Activated T-cell treated with anti-CD3 and anti-CD28 coated beads for 48 hours (primary cell): ENCODE results near the gene TBL1XR1.
A peak's percentile ranks its signal among the peaks of the same experiment; 100 is the strongest.
"Not testable (repeated sequence)": the region's sequence is repeated elsewhere in the genome, so short reads cannot be mapped to it uniquely, and the experiment has no call there.

Experiments used
- DNase-seq: peaks from one replicate; pipeline ENCODE4 v3.0.0-alpha.2; 2020; ENCODE audit warnings: low read depth

Gene TBL1XR1

GRCh38 chr3:177208223-177208622 is 10.9 kb upstream of the TBL1XR1 start:
- DNase-seq: no peak

DNA sequence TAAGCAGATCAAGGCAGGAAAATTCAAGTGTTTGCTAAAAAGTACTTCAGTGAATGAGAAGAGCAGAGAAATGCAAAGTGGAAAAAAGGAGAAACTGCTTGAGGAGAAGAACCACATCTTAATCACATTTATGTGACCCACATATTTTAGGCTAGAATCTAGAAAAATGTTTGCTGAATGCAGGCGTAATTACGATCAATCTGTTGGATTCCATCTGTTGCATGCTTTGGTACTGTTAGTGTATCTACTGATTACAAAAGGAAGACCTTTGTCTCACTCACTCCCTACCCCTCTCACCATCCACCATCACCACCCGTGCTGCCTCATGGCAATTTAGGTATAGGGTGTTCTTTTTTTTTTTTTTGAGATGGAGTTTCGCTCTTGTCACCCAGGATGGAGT is 9.7 kb upstream of the TBL1XR1 start:
- no peak for DNase-seq

GRCh38 chr3:177203689-177204395 is 6.6 kb upstream of the TBL1XR1 start:
- no peak for DNase-seq

DNA sequence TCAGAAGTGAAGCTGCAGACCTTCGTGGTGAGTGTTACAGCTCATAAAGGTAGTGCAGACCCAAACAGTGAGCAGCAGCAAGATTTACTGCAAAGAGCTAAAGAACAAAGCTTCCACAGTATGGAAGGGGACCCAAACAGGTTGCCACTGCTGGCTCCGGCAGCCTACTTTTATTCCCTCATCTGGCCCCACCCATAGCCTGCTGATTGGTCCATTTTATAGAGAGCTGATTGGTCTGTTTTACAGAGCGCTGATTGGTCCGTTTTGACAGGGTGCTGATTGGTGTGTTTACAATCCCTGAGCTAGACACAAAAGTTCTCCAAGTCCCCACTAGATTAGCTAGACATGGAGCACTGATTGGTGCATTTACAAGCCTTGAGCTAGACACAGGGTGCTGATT is 5.7 kb upstream of the TBL1XR1 start:
- DNase-seq: not testable (repeated sequence)

GRCh38 chr3:177201700-177202397 is 4.6 kb upstream of the TBL1XR1 start:
- peak; percentile 30 for DNase-seq

- no peak for DNase-seq
Observed at GRCh38 chr3:177199206-177199760, 2.0 kb upstream of the TBL1XR1 start.

- peak; percentile 65 for DNase-seq
Observed at GRCh38 chr3:177197727-177198460, 612 bp upstream of the TBL1XR1 start.

DNA sequence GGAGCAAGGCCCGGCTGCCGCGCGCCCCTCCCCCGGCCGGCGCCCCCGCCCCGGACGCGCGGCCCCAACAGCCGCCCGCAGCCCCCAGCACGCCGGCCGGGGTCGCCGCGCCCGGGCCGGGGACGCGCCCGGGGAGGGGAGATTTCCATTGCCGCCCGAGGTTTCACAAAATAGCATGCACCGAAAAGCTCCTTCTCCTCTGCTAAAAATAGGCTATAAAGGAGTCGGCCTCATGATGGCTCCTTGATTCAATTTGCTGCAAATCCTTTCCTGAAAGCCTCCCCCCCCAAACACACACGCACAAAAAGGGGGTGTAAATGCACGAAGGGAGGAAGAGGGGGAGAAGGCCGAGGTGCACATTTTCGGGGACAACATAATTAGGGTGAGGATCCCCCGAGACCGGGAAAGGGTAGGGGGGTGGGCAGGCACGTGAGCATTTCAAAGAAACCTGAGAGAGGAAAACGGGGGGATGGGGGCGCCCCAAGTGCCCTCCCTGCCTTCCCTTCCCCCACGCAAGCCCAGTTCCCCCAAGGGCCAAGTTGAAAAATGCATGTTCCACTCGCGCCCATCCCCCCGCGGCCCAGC is 734 bp downstream of the TBL1XR1 start:
- peak; percentile 45 for DNase-seq

DNA sequence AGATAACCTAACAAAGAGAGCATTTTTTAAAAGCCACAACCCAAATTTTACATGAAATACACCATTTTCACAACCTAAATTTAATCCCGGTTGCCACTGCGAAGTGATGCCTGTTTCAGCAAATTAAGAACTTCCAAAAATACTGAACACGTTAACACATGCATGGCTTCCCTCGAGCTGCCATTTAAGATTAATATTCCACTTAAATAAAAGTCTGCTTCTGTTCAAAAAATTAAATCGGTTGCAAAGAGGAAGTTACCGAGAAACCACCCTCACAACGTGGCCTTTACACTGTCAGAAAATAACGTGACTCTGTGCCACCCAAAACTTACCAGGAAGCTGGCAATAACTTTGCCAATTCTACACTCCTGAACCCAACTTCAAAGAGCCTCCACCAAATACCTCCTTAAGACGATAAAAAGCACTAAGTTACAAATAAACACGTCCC is 1.2 kb downstream of the TBL1XR1 start:
- DNase-seq: no peak

- DNase-seq: no peak
Observed at GRCh38 chr3:177195242-177195991, 1.9 kb downstream of the TBL1XR1 start.

GRCh38 chr3:177194299-177194698 is 3.0 kb downstream of the TBL1XR1 start:
- no peak for DNase-seq

DNA sequence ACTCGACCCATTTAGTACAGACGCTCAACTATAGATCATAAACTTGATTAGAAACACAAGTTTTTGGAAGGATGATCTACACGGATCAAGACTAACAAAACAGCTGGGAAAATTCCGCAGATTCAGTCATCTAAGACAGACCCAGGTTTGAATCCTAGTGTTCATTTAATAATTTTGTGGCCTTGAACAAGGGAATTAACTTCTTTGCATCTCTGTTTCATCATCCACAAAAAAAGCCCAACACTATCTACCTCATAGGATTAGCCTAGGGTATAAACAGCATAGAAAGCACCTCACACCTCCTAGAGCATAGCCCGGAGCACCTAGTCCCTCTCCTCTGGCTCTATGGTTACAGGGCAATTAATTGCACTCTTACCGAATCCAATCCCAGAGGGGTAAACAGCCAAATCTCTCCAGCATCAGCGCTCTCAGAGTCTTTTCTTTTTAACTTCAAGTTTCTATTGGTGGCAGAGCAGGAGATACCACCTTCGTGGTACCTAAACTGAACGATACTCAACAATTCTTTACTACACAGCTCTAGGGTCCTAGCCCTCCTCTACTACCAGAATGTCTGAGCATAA is 3.5 kb downstream of the TBL1XR1 start:
- DNase-seq: no peak

- DNase-seq: not testable (repeated sequence)
Observed at GRCh38 chr3:177193275-177193674, 4.0 kb downstream of the TBL1XR1 start.

DNA sequence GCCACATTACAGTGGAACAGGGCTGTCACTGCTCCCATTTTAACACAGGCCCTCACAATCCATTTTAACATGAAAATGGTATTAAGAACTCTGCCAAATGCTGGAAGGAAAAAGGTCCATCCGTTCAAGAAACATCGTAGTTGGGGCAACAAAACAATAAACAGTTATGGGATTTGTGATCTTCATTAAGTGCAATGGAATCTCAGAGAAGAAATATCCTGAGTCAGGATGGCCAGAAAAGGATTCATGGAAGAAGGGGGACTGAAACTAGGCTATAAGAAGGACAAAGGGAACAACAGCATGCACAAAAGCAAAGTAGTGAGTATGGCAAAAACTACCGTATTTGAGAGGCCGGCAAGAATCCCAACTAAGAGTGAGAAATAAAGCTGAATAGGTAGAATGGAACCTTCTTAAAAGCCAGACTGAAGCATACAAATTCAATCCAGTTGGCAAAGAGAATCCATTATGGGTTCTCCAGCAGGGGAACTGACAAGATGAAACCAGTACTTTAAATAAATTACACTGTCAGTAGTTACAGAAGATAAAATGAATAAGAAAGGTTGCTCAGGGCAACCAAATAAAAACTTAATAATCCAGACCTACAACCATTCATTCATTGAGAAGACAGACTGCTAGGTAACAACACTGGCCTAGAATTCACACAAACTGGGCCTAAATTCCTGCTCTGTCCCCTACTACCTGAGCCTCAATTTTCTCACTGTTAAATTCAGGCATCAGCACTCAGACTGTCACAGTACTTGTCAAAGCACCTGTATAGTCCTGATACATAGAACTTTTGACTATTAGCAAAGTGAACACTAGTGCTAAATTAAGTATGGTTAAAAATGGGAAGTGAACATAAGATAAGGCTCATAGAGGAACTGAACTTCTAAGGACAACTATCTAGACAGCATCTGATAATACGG is 6.3 kb downstream of the TBL1XR1 start:
- DNase-seq: no peak

GRCh38 chr3:177190184-177190583 is 7.1 kb downstream of the TBL1XR1 start:
- DNase-seq: not testable (repeated sequence)

DNA sequence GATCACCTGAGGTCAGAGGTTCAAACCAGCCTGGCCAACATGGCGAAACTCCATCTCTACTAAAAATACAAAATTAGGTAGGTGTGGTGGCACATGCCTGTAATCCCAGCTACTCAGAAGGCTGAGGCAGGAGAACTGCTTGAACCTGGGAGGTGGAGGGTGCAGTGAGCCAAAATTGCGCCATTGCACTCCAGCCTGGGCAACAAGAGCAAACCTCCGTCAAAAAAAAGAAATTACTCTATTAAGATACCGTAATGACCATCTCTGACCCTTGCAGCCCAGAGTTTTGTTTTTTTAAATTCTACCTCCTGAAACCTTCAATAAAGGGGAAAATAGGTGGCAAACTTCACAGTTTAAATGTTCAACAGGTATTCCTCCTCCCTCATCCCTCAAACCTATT is 9.0 kb downstream of the TBL1XR1 start:
- not testable (repeated sequence) for DNase-seq

- no peak for DNase-seq
Observed at GRCh38 chr3:177186306-177186705, 11.0 kb downstream of the TBL1XR1 start.

GRCh38 chr3:177185035-177185574 is 12.2 kb downstream of the TBL1XR1 start:
- DNase-seq: no peak

DNA sequence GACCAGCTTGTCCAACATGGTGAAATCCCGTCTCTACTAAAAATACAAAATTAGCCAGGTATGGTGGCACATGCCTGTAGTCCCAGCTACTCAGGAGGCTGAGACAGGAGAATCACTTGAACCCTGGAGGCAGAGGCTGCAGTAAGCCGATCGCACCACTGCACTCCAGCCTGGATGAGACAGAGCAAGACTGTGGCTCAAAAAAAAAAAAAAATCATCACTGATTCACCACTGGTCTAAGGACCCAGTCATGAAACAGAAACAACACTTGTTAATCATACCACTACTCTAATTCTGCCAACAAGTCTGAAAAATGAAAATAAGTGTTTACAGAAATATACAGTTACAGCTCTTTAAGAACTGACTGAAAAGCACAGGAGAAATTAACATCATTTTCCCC is 12.7 kb downstream of the TBL1XR1 start:
- not testable (repeated sequence) for DNase-seq

DNA sequence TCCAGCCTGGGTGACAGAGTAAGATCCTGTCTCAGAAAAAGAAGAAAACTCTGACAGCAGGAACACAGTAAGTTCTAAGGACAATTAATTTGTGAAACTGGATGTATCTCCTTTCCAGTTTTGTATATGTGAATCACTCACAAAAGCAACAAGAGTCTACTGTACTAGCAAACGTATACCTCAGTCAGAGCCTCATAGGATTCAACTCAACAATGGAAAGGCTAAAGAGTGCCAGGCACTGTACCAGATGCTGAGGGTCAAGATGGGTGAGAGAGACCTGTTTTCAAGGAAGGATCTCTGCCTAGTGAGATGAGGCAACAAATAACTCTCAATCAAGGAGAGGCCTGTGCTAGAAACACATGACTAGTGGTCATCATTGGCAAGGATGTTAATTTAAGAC is 14.9 kb downstream of the TBL1XR1 start:
- no peak for DNase-seq
